Muscle of leg (tissue), 11 donors: ENCODE measurements around the gene TXNL1. TPM values are rescaled to one million over a fixed set of nuclear protein-coding genes. Genes with fewer than 3 reads are reported as not detected.

ENCODE experiments used
- DNase-seq: peaks from one replicate; pipeline ENCODE4 v3.0.0; 2013
- H3K27ac ChIP-seq: one replicate; pipeline ENCODE4 v1.5.1; 2013; ENCODE audit warnings: mild to moderate bottlenecking, low read length, control low read depth
- H3K27me3 ChIP-seq: one replicate; pipeline ENCODE4 v1.6.1; 2013; ENCODE audit warnings: low read length; ENCODE audit not compliant: control insufficient read depth, insufficient read depth
- H3K36me3 ChIP-seq: one replicate; pipeline ENCODE4 v1.6.1; 2013; ENCODE audit warnings: low read length; ENCODE audit not compliant: control insufficient read depth, insufficient read depth
- H3K4me1 ChIP-seq: one replicate; pipeline ENCODE4 v1.6.1; 2013; ENCODE audit warnings: low read length; ENCODE audit not compliant: control insufficient read depth, insufficient read depth
- H3K4me3 ChIP-seq: one replicate; pipeline ENCODE4 v1.5.1; 2013; ENCODE audit warnings: low read length, control low read depth
- H3K9me3 ChIP-seq: replicated peaks from 2 replicates; pipeline ENCODE4 v1.6.1; 2013; ENCODE audit warnings: low read depth, low read length; ENCODE audit not compliant: control insufficient read depth
- WGBS: methylation state at CpG from one replicate; pipeline ENCODE4 v1.1.5; 2013; ENCODE audit warnings: missing lambda C conversion rate; ENCODE audit not compliant: insufficient coverage; 5-methylcytosine and 5-hydroxymethylcytosine counted together
- polyA plus RNA-seq, 8 donors: library from polyadenylated mRNA; unstranded; fragments of 120-200 nt; gene quantifications; one replicate each; pipeline versions ENCODE4 v1.2.1 to v1.2.3, GENCODE V29; 2013; ENCODE audit warnings: inconsistent platforms in 1 of 8, low replicate concordance in 1 of 8; ENCODE audit not compliant: insufficient read length in 8 of 8, insufficient read depth in 1 of 8
- total RNA-seq: library from RNA; stranded (reverse); fragments of 120-200 nt; gene quantifications from one replicate; pipeline ENCODE4 v1.2.4, GENCODE V29; 2013

TXNL1 gene
- total and polyA plus RNA-seq, 9 donors: 54.6 to 125 (median 103) TPM

- H3K4me1 ChIP-seq: peaks cover 7% of the 10 kb centered on the region
- H3K9me3 ChIP-seq: no peaks in the 10 kb centered on the region
- WGBS: no CpG with 5 or more reads among the region's 3 CpGs
- no peak for DNase-seq
- H3K36me3 ChIP-seq: no peaks in the 10 kb centered on the region
- H3K27me3 ChIP-seq: no peaks in the 10 kb centered on the region
- H3K4me3 ChIP-seq: no peak overlapping the region
- no peak overlapping the region for H3K27ac ChIP-seq
These were observed 9.8 kb upstream of the TXNL1 start for GRCh38 chr18:56647951-56648893.

- no peaks in the 10 kb centered on the region for H3K36me3 ChIP-seq
- no peaks in the 10 kb centered on the region for H3K9me3 ChIP-seq
- no peaks in the 10 kb centered on the region for H3K27me3 ChIP-seq
- DNase-seq: no peak
- H3K27ac ChIP-seq: no peak overlapping the region
- peaks cover 5% of the 10 kb centered on the region for H3K4me1 ChIP-seq
- no peak overlapping the region for H3K4me3 ChIP-seq
These were observed 8.7 kb upstream of the TXNL1 start for GRCh38 chr18:56647071-56647470.

- H3K4me3 ChIP-seq: no peak overlapping the region
- no CpG with 5 or more reads among the region's 5 CpGs for WGBS
These were observed 7.1 kb upstream of the TXNL1 start for GRCh38 chr18:56645415-56646016.

GRCh38 chr18:56643381-56643780, 5.0 kb upstream of the TXNL1 start:
- Histone ChIP-seq H3K36me3 (no peaks in the 10 kb centered on the region), H3K4me1 (peaks cover 5% of the 10 kb centered on the region), H3K9me3 (no peaks in the 10 kb centered on the region), H3K4me3 (no peak overlapping the region), H3K27ac (no peak overlapping the region), H3K27me3 (no peaks in the 10 kb centered on the region)
- no peak for DNase-seq
- WGBS: no CpG with 5 or more reads among the region's 3 CpGs

More at GRCh38 chr18:56645415-56646016, 7.1 kb upstream of the TXNL1 start:
- no peaks in the 10 kb centered on the region for H3K36me3 ChIP-seq
- H3K4me1 ChIP-seq: no peaks in the 10 kb centered on the region
- H3K27ac ChIP-seq: no peak overlapping the region
- no peaks in the 10 kb centered on the region for H3K27me3 ChIP-seq
- DNase-seq: no peak
- no peaks in the 10 kb centered on the region for H3K9me3 ChIP-seq

GRCh38 chr18:56641714-56642337, 3.4 kb upstream of the TXNL1 start:
- WGBS: 85% methylated on average over 3 of the region's 8 CpGs
- Histone ChIP-seq H3K4me3 (no peak overlapping the region), H3K9me3 (no peaks in the 10 kb centered on the region), H3K36me3 (no peaks in the 10 kb centered on the region), H3K27me3 (no peaks in the 10 kb centered on the region), H3K4me1 (peaks cover 5% of the 10 kb centered on the region), H3K27ac (no peak overlapping the region)
- DNase-seq: no peak

- no peak overlapping the region for H3K27ac ChIP-seq
- H3K4me1 ChIP-seq: peaks cover 5% of the 10 kb centered on the region
- no peak for DNase-seq
- H3K9me3 ChIP-seq: no peaks in the 10 kb centered on the region
- H3K27me3 ChIP-seq: no peaks in the 10 kb centered on the region
- no peak overlapping the region for H3K4me3 ChIP-seq
- WGBS: 97% methylated on average over 7 of the region's 9 CpGs
- H3K36me3 ChIP-seq: no peaks in the 10 kb centered on the region
These were observed 1.2 kb upstream of the TXNL1 start for GRCh38 chr18:56639571-56639970.

GRCh38 chr18:56639104-56639381, 651 bp upstream of the TXNL1 start:
- no peak for DNase-seq
- H3K4me1 ChIP-seq: peaks cover 5% of the 10 kb centered on the region

GRCh38 chr18:56637711-56638231, 621 bp downstream of the TXNL1 start:
- Histone ChIP-seq H3K36me3 (peaks cover 2% of the 10 kb centered on the region), H3K9me3 (no peaks in the 10 kb centered on the region), H3K27me3 (no peaks in the 10 kb centered on the region), H3K4me3 (peak overlapping the region; percentile 94), H3K27ac (peak overlapping the region; percentile 99), H3K4me1 (peaks cover 5% of the 10 kb centered on the region)
- DNase-seq: no peak
- under 1% methylated on average over 13 of the region's 18 CpGs for WGBS

More at GRCh38 chr18:56639104-56639381, 651 bp upstream of the TXNL1 start:
- Histone ChIP-seq H3K27ac (peak overlapping the region; percentile 95), H3K36me3 (no peaks in the 10 kb centered on the region), H3K27me3 (no peaks in the 10 kb centered on the region), H3K4me3 (peak overlapping the region; percentile 54), H3K9me3 (no peaks in the 10 kb centered on the region)
- 34% methylated on average over 4 of the region's 6 CpGs for WGBS

- H3K27ac ChIP-seq: peak overlapping the region; percentile 99
- H3K9me3 ChIP-seq: no peaks in the 10 kb centered on the region
- H3K4me3 ChIP-seq: peak overlapping the region; percentile 94
- peaks cover 2% of the 10 kb centered on the region for H3K36me3 ChIP-seq
- WGBS: no CpG with 5 or more reads among the region's 8 CpGs
- peaks cover 5% of the 10 kb centered on the region for H3K4me1 ChIP-seq
- no peaks in the 10 kb centered on the region for H3K27me3 ChIP-seq
- DNase-seq: no peak
These were observed 1.2 kb downstream of the TXNL1 start for GRCh38 chr18:56637176-56637575.

GRCh38 chr18:56635007-56635406, 3.4 kb downstream of the TXNL1 start:
- no peak for DNase-seq
- H3K4me1 ChIP-seq: peaks cover 5% of the 10 kb centered on the region
- no peak overlapping the region for H3K4me3 ChIP-seq
- no peak overlapping the region for H3K27ac ChIP-seq
- H3K36me3 ChIP-seq: peaks cover 2% of the 10 kb centered on the region
- no peaks in the 10 kb centered on the region for H3K9me3 ChIP-seq
- no peaks in the 10 kb centered on the region for H3K27me3 ChIP-seq
- WGBS: no CpG with 5 or more reads among the region's 5 CpGs
